Neuronal stem cell (in vitro differentiated cells): Measurements from ENCODE around the gene RSU1.
"Not testable (repeated sequence)": the region's sequence is repeated elsewhere in the genome, so short reads cannot be mapped to it uniquely, and the experiment has no call there.

Experiments
- DNase-seq: peaks from one replicate; pipeline ENCODE4 v3.0.0-alpha.2; 2013; ENCODE audit warnings: low spot score
- H2AFZ ChIP-seq: one replicate; pipeline ENCODE4 v1.6.1; 2013; ENCODE audit warnings: mild to moderate bottlenecking, low read length, inconsistent platforms
- H2AK5ac ChIP-seq: 2 replicates; pipeline ENCODE4 v1.6.1; 2013; ENCODE audit warnings: low read depth, mild to moderate bottlenecking, inconsistent platforms, low read length, moderate library complexity, mixed read lengths
- H2BK120ac ChIP-seq: 2 replicates; pipeline ENCODE4 v1.6.1; 2013; ENCODE audit warnings: low read depth, mild to moderate bottlenecking, inconsistent platforms, low read length, moderate library complexity, mixed read lengths
- H2BK12ac ChIP-seq: one replicate; pipeline ENCODE4 v1.6.1; 2013; ENCODE audit warnings: low read length, inconsistent platforms
- H2BK15ac ChIP-seq: 2 replicates; pipeline ENCODE4 v1.6.1; 2013; ENCODE audit warnings: mild to moderate bottlenecking, low read length, inconsistent platforms, mixed read lengths
- H2BK5ac ChIP-seq: one replicate; pipeline ENCODE4 v1.6.1; 2013; ENCODE audit warnings: inconsistent platforms, mild to moderate bottlenecking, low read length, moderate library complexity
- H3K14ac ChIP-seq: one replicate; pipeline ENCODE4 v1.6.1; 2013; ENCODE audit warnings: low read length, inconsistent platforms
- H3K18ac ChIP-seq: 2 replicates; pipeline ENCODE4 v1.6.1; 2013; ENCODE audit warnings: low read length, inconsistent platforms
- H3K23ac ChIP-seq: 2 replicates; pipeline ENCODE4 v1.6.1; 2013; ENCODE audit warnings: low read depth, mild to moderate bottlenecking, mixed read lengths, low read length, inconsistent platforms; ENCODE audit not compliant: poor library complexity
- H3K27ac ChIP-seq: replicated peaks from 3 replicates; pipeline ENCODE4 v1.5.1; 2013; ENCODE audit warnings: low read length, inconsistent platforms
- H3K27me3 ChIP-seq, 3 experiments: 2 replicates each; pipeline ENCODE4 v1.6.1; 2013; ENCODE audit warnings: low read length in 3 of 3, mild to moderate bottlenecking in 2 of 3, inconsistent platforms in 1 of 3, low read depth in 1 of 3, mixed read lengths in 1 of 3, moderate library complexity in 1 of 3; ENCODE audit not compliant: control insufficient read depth in 3 of 3, insufficient read depth in 3 of 3
- H3K36me3 ChIP-seq, 2 donors: replicated peaks in 1 of 2; 2 replicates each; pipeline ENCODE4 v1.6.1; 2013; ENCODE audit warnings: low read length in 2 of 2; ENCODE audit not compliant: control insufficient read depth in 2 of 2, insufficient read depth in 2 of 2
- H3K4ac ChIP-seq: 2 replicates; pipeline ENCODE4 v1.6.1; 2013; ENCODE audit warnings: inconsistent platforms, mild to moderate bottlenecking, low read length, moderate library complexity
- H3K4me1 ChIP-seq, 2 donors: 1 replicate in 1 of 2; 2 replicates in 1 of 2; pipeline ENCODE4 v1.6.1; 2013; ENCODE audit warnings: low read length in 2 of 2, low read depth in 1 of 2; ENCODE audit not compliant: control insufficient read depth in 2 of 2, insufficient read depth in 1 of 2
- H3K4me2 ChIP-seq: one replicate; pipeline ENCODE4 v1.6.1; 2013; ENCODE audit warnings: mild to moderate bottlenecking, low read length, inconsistent platforms; ENCODE audit not compliant: insufficient read depth, poor library complexity, severe bottlenecking
- H3K4me3 ChIP-seq, 2 donors: 2 replicates each; pipeline ENCODE4 v1.5.1; 2013; ENCODE audit warnings: low read length in 2 of 2, mild to moderate bottlenecking in 2 of 2, inconsistent platforms in 1 of 2, moderate library complexity in 1 of 2
- H3K79me1 ChIP-seq: one replicate; pipeline ENCODE4 v1.6.1; 2013; ENCODE audit warnings: low read depth, mild to moderate bottlenecking, inconsistent platforms, low read length, moderate library complexity
- H3K9ac ChIP-seq: one replicate; pipeline ENCODE4 v1.6.1; 2013; ENCODE audit warnings: mild to moderate bottlenecking, low read depth, low read length, inconsistent platforms; ENCODE audit not compliant: poor library complexity
- H3K9me3 ChIP-seq, 2 donors: replicated peaks in 1 of 2; 2 replicates each; pipeline versions ENCODE3 to v1.6.1; 2013; ENCODE audit warnings: low read length in 2 of 2, mild to moderate bottlenecking in 2 of 2, inconsistent platforms in 1 of 2, low read depth in 1 of 2, mixed read lengths in 1 of 2, moderate library complexity in 1 of 2; ENCODE audit not compliant: control insufficient read depth in 2 of 2, insufficient read depth in 1 of 2
- H4K8ac ChIP-seq: one replicate; pipeline ENCODE4 v1.6.1; 2013; ENCODE audit warnings: low read depth, mild to moderate bottlenecking, inconsistent platforms, low read length, moderate library complexity
- H4K91ac ChIP-seq: one replicate; pipeline ENCODE4 v1.6.1; 2013; ENCODE audit warnings: low read length, low read depth, mild to moderate bottlenecking, inconsistent platforms; ENCODE audit not compliant: poor library complexity
- WGBS, 2 donors: extraction: QIAGEN DNeasy Blood & Tissue Kit; methylation state at CpG; one replicate each; pipeline ENCODE4 v1.1.7; 2013; ENCODE audit warnings: missing lambda C conversion rate in 2 of 2, mixed read lengths in 1 of 2; ENCODE audit not compliant: insufficient read length in 2 of 2, insufficient replicate concordance in 1 of 2; ENCODE audit errors: extremely low coverage in 2 of 2; 5-methylcytosine and 5-hydroxymethylcytosine counted together

The RSU1 gene

GRCh38 chr10:16832351-16833080 lies 15.3 kb upstream of the RSU1 start:
- H2AK5ac ChIP-seq: no peak overlapping the region
- WGBS, 2 donors: no CpG with 5 or more reads among the region's 11 CpGs
- H3K27me3 ChIP-seq: no peaks in the 10 kb centered on the region
- H3K18ac ChIP-seq: no peak overlapping the region
- no peak overlapping the region for H3K14ac ChIP-seq
- no peak overlapping the region for H3K9ac ChIP-seq
- peaks cover 0 to 3% of the 10 kb centered on the region in 2 donors for H3K9me3 ChIP-seq
- no peak overlapping the region for H4K8ac ChIP-seq
- no peak overlapping the region for H3K4me2 ChIP-seq
- H3K27ac ChIP-seq: no peak overlapping the region
- H3K4ac ChIP-seq: no peak overlapping the region
- no peak overlapping the region for H2BK12ac ChIP-seq
- no peak for DNase-seq
- H4K91ac ChIP-seq: no peak overlapping the region
- H3K4me1 ChIP-seq: peaks cover 1 to 2% of the 10 kb centered on the region in 2 donors
- H3K79me1 ChIP-seq: no peaks in the 10 kb centered on the region
- H2AFZ ChIP-seq: peak overlapping the region; percentile 13
- H3K36me3 ChIP-seq: no peaks in the 10 kb centered on the region
- no peak overlapping the region for H2BK120ac ChIP-seq
- H3K4me3 ChIP-seq: no peak overlapping the region
- no peak overlapping the region for H2BK15ac ChIP-seq
- H2BK5ac ChIP-seq: no peak overlapping the region
- no peak overlapping the region for H3K23ac ChIP-seq

- Histone ChIP-seq H2BK15ac (no peak overlapping the region), H4K91ac (no peak overlapping the region), H3K27me3 (no peaks in the 10 kb centered on the region), H3K4me2 (no peak overlapping the region), H2AFZ (no peak overlapping the region), H3K14ac (no peak overlapping the region), H3K9ac (no peak overlapping the region), H2BK12ac (no peak overlapping the region), H3K27ac (no peak overlapping the region), H3K79me1 (no peaks in the 10 kb centered on the region), H3K9me3 (no peaks in the 10 kb centered on the region), H3K23ac (no peak overlapping the region), H2BK5ac (no peak overlapping the region), H4K8ac (no peak overlapping the region), H3K18ac (no peak overlapping the region), H2AK5ac (no peak overlapping the region), H3K4ac (no peak overlapping the region), H3K4me1 (peaks cover 0 to 2% of the 10 kb centered on the region in 2 donors), H3K4me3 (no peak overlapping the region), H3K36me3 (no peaks in the 10 kb centered on the region), H2BK120ac (no peak overlapping the region)
- no CpG with 5 or more reads among the region's 9 CpGs for WGBS, 2 donors
- DNase-seq: no peak
Observed at GRCh38 chr10:16828701-16829175, 11.5 kb upstream of the RSU1 start.

- Histone ChIP-seq H4K91ac (no peak overlapping the region), H3K9me3 (no peaks in the 10 kb centered on the region), H3K27ac (no peak overlapping the region), H3K23ac (no peak overlapping the region), H3K4me2 (no peak overlapping the region), H2BK5ac (no peak overlapping the region), H3K18ac (no peak overlapping the region), H3K4ac (no peak overlapping the region), H3K9ac (no peak overlapping the region), H2AK5ac (no peak overlapping the region), H4K8ac (no peak overlapping the region), H3K27me3 (no peaks in the 10 kb centered on the region), H2BK12ac (no peak overlapping the region), H2BK120ac (no peak overlapping the region), H2AFZ (peak overlapping the region; percentile 59), H3K36me3 (no peaks in the 10 kb centered on the region), H3K14ac (no peak overlapping the region), H3K4me1 (peaks cover 0 to 2% of the 10 kb centered on the region in 2 donors), H3K4me3 (no peak overlapping the region), H2BK15ac (no peak overlapping the region), H3K79me1 (no peaks in the 10 kb centered on the region)
- DNase-seq: peak; percentile 76
- no CpG with 5 or more reads among the region's 11 CpGs for WGBS, 2 donors
Observed at GRCh38 chr10:16828114-16828568, 10.9 kb upstream of the RSU1 start.

- H3K14ac ChIP-seq, H2AK5ac ChIP-seq, H3K27me3 ChIP-seq, H4K91ac ChIP-seq, H3K4me2 ChIP-seq, H2BK120ac ChIP-seq, H2AFZ ChIP-seq, H3K36me3 ChIP-seq, H3K79me1 ChIP-seq, H2BK15ac ChIP-seq, H2BK5ac ChIP-seq, H3K4me1 ChIP-seq, H3K23ac ChIP-seq, H3K4me3 ChIP-seq, H2BK12ac ChIP-seq, H4K8ac ChIP-seq, DNase-seq, H3K9ac ChIP-seq, H3K27ac ChIP-seq, H3K18ac ChIP-seq, H3K4ac ChIP-seq, H3K9me3 ChIP-seq: not testable (repeated sequence)
- WGBS, 2 donors: no CpG with 5 or more reads among the region's 8 CpGs
Observed at GRCh38 chr10:16827474-16827873, 10.2 kb upstream of the RSU1 start.
